Panc1 (cell line): ENCODE data around the gene FMN2.

Source experiments
- CTCF ChIP-seq: fragments of 450-650 bp; IDR thresholded peaks from 2 replicates; pipeline ENCODE4 v1.5.1; 2017; ENCODE audit warnings: mild to moderate bottlenecking
- SIN3A ChIP-seq: IDR thresholded peaks from 2 replicates; pipeline ENCODE4 v1.6.1; 2012; ENCODE audit warnings: low read depth, mild to moderate bottlenecking, low read length, moderate library complexity, borderline replicate concordance; ENCODE audit not compliant: insufficient read depth

- no peak for TF ChIP-seq CTCF
- no peak for TF ChIP-seq SIN3A
Observed at GRCh38 chr1:240155605-240156004, 63.9 kb downstream of the FMN2 start.
